CD4-positive, CD25-positive, alpha-beta regulatory T cell (primary cell): ENCODE results near the gene CTU1. TPM values are rescaled to one million over a fixed set of nuclear protein-coding genes. Genes with fewer than 3 reads are reported as not detected.
A peak's percentile ranks its signal among the peaks of the same experiment; 100 is the strongest.
"Not testable (repeated sequence)": the region's sequence is repeated elsewhere in the genome, so short reads cannot be mapped to it uniquely, and the experiment has no call there.

ENCODE experiments used
- ATAC-seq, 2 donors: fragments of 150-1000 bp; cut with Tn5 transposase; one replicate each; pipeline ENCODE4 v1.10.0; 2021; ENCODE audit warnings: low read depth in 2 of 2, moderate number of reproducible peaks in 2 of 2, moderate library complexity in 1 of 2
- DNase-seq, 3 donors: peaks; one replicate each; pipeline versions ENCODE4 v3.0.0 to v3.0.0-alpha.2; 2012 to 2022; ENCODE audit warnings: mixed read lengths in 1 of 3
- H3K27ac ChIP-seq: one replicate; pipeline ENCODE4 v1.7.0; 2013; ENCODE audit warnings: mild to moderate bottlenecking, low read length; ENCODE audit not compliant: insufficient read depth, poor library complexity, severe bottlenecking
- H3K27me3 ChIP-seq: one replicate; pipeline ENCODE4 v1.7.0; 2013; ENCODE audit warnings: low read length; ENCODE audit not compliant: control insufficient read depth, insufficient read depth
- H3K36me3 ChIP-seq: one replicate; pipeline ENCODE4 v1.7.0; 2013; ENCODE audit warnings: mild to moderate bottlenecking, low read length, moderate library complexity; ENCODE audit not compliant: control insufficient read depth, insufficient read depth
- H3K4me1 ChIP-seq: 2 replicates; pipeline ENCODE4 v1.7.0; 2013; ENCODE audit warnings: mild to moderate bottlenecking, low read length; ENCODE audit not compliant: insufficient read depth, control insufficient read depth, poor library complexity, severe bottlenecking
- H3K4me3 ChIP-seq: one replicate; pipeline ENCODE4 v1.7.0; 2013; ENCODE audit warnings: low read depth, mild to moderate bottlenecking, low read length, moderate library complexity
- H3K9me3 ChIP-seq, 2 experiments: 1 replicate in 1 of 2; 2 replicates in 1 of 2; pipeline ENCODE4 v1.7.0; 2013; ENCODE audit warnings: low read length in 2 of 2, mild to moderate bottlenecking in 1 of 2, moderate library complexity in 1 of 2; ENCODE audit not compliant: control insufficient read depth in 2 of 2
- H3K27ac Mint-ChIP-seq, 3 donors: one replicate each; pipeline ENCODE4 v1.8.0; 2020 to 2022; ENCODE audit warnings: mild to moderate bottlenecking in 3 of 3, mixed read lengths in 3 of 3, moderate library complexity in 2 of 3
- H3K27me3 Mint-ChIP-seq: one replicate; pipeline ENCODE4 v1.8.0; 2022; ENCODE audit warnings: mild to moderate bottlenecking, mixed read lengths
- H3K36me3 Mint-ChIP-seq: one replicate; pipeline ENCODE4 v1.8.0; 2020; ENCODE audit warnings: mixed read lengths
- H3K4me1 Mint-ChIP-seq, 4 donors: one replicate each; pipeline ENCODE4 v1.8.0; 2020 to 2022; ENCODE audit warnings: mixed read lengths in 4 of 4, mild to moderate bottlenecking in 1 of 4
- H3K4me3 Mint-ChIP-seq, 4 donors: one replicate each; pipeline ENCODE4 v1.8.0; 2020 to 2022; ENCODE audit warnings: mild to moderate bottlenecking in 4 of 4, mixed read lengths in 4 of 4, moderate library complexity in 3 of 4
- H3K9me3 Mint-ChIP-seq, 7 donors: one replicate each; pipeline ENCODE4 v1.8.0; 2020 to 2022; ENCODE audit warnings: mixed read lengths in 7 of 7, mild to moderate bottlenecking in 3 of 7, moderate library complexity in 2 of 7
- polyA plus RNA-seq, 4 donors: library from polyadenylated mRNA; unstranded; fragments of 300-500 nt; fragmentation: Illumina TruSeq; gene quantifications; one replicate each; pipeline ENCODE4 v1.2.3, GENCODE V29; 2021
- total RNA-seq: library from RNA; stranded (reverse); gene quantifications from one replicate; pipeline ENCODE4 v1.2.3, GENCODE V29; 2022

Gene CTU1
- total and polyA plus RNA-seq, 5 donors from 2014 or later, result 3.4 to 8.0 (median 5.1) TPM

DNA sequence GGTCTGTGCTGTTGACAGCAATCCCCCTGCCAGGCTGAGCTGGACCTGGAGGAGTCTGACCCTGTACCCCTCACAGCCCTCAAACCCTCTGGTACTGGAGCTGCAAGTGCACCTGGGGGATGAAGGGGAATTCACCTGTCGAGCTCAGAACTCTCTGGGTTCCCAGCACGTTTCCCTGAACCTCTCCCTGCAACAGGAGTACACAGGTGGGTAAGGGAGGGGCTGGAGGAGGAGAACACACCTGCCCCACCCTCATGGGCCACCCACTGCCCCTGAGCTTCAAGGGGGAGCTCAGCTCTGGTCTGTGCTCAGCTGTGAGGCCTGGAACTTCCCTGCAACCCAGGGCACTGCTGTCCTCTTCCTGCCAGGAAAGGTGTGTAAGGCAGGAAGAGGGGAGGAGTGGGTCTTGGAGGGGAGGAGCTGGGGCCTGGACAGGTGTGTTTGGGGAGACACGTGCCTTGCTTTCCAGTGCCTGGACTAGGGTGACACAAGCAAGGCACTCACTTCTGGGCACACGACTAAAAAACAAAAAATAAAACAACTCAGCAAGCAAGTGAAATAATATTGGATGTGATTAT lies 37.8 kb upstream of the CTU1 start:
- no peak for DNase-seq
- H3K4me1 ChIP-seq, result no peaks in the 10 kb centered on the region
- Mint-ChIP-seq H3K27ac (peak overlapping the region in 1 of 3 donors; percentile 15), H3K4me1 (peaks cover 0 to 11% (median 3%) of the 10 kb centered on the region in 4 donors), H3K27me3 (peaks cover 17% of the 10 kb centered on the region), H3K9me3 (no peaks in the 10 kb centered on the region), H3K4me3 (no peak overlapping the region), H3K36me3 (peaks cover 7% of the 10 kb centered on the region)
- H3K9me3 ChIP-seq, result no peaks in the 10 kb centered on the region
- H3K36me3 ChIP-seq, result no peaks in the 10 kb centered on the region
- H3K27me3 ChIP-seq, result peaks cover 2% of the 10 kb centered on the region
- H3K4me3 ChIP-seq, result no peak overlapping the region
- no peak overlapping the region for H3K27ac ChIP-seq
- ATAC-seq, result no peak

DNA sequence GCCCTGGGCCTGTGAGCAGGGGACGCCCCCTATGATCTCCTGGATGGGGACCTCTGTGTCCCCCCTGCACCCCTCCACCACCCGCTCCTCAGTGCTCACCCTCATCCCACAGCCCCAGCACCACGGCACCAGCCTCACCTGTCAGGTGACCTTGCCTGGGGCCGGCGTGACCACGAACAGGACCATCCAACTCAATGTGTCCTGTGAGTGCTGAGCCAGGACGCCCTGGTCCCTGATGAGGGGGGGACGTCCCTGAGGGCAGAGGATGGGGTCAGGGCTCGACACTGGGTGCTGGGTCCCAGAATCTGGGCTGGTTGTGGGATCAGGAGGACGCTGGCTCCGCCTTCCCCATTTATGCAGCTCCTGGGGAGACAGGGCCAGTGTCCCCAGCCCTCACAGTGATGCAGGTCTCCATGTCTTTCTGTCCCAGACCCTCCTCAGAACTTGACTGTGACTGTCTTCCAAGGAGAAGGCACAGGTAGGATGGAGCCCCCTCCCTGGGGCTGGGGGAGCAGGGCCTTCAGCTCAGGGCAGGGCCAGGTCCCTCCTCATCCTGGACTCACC lies 36.4 kb upstream of the CTU1 start:
- DNase-seq, result no peak
- peaks cover 0 to 12% (median 4%) of the 10 kb centered on the region in 4 donors for H3K4me1 Mint-ChIP-seq
- Histone ChIP-seq H3K9me3 (no peaks in the 10 kb centered on the region), H3K27me3 (peaks cover 1% of the 10 kb centered on the region), H3K4me3 (no peak overlapping the region), H3K36me3 (no peaks in the 10 kb centered on the region), H3K4me1 (no peaks in the 10 kb centered on the region), H3K27ac (no peak overlapping the region)
- no peaks in the 10 kb centered on the region for H3K36me3 Mint-ChIP-seq
- no peaks in the 10 kb centered on the region for H3K9me3 Mint-ChIP-seq
- ATAC-seq, result no peak
- peaks cover 17% of the 10 kb centered on the region for H3K27me3 Mint-ChIP-seq
- H3K27ac Mint-ChIP-seq, result peak overlapping the region in 1 of 3 donors; percentile 55
- no peak overlapping the region for H3K4me3 Mint-ChIP-seq

DNA sequence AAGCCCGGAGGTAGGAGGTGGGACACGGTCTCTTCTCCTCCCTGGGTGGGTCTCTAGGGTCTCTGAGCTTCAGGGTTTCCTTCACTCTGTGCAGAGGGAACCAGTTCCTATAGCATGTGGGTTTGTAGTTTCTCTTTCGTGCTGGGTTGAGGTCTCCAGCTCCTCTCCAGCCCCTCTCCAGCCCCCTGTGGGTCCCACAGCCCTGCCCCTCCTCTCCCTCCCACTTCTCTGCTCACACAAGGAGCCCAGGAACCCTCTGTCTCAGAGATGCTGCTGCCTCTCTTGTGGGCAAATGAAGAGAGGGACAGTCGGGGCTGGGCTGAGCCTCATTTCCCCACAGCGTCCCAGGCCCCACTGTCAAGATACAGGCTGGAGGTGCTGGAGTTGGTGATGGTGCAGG lies 35.3 kb upstream of the CTU1 start:
- Histone ChIP-seq H3K27ac (no peak overlapping the region), H3K4me1 (no peaks in the 10 kb centered on the region)

DNA sequence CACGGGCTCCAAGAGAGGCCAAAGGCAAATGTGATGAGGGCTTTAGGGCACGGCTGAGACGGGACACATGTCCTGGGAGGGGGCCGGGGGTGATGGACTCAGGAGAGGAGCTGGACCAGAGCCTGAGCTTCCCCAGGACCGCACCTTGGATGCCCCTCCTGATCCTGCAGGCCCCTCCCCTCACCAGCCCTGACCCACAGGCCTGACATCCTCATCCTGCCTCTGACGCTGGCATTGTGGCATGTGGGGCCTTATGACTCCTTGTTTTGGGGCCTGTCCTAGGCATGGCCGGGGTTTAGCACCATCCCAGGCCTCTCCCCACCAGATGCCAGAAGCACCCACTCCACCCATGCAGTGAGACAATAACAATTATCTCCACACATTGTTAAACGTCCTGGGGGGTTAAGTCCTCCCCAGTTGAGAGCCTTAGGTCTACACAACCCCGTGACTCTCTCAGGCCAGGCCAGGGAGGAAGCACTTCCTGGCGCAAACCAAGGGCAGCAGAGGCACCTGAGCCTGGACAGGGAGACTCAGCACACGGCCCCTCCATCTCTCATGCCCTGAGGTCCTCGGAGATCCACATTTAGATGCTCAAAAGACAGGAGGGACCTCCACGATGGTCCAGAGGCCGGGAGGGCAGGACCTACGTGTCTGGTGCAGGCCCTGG lies 34.7 kb upstream of the CTU1 start:
- H3K27ac Mint-ChIP-seq, result peak overlapping the region in 2 of 3 donors; percentile 44 to 56
- ATAC-seq, H3K27ac ChIP-seq: not testable (repeated sequence)

More for the DNA sequence above, 35.3 kb upstream of the CTU1 start:
- no peak overlapping the region for H3K4me3 Mint-ChIP-seq
- no peaks in the 10 kb centered on the region for H3K9me3 Mint-ChIP-seq
- Histone ChIP-seq H3K4me3 (no peak overlapping the region), H3K36me3 (no peaks in the 10 kb centered on the region), H3K9me3 (no peaks in the 10 kb centered on the region), H3K27me3 (peaks cover 2% of the 10 kb centered on the region)
- DNase-seq (no peak), ATAC-seq (no peak)
- H3K27me3 Mint-ChIP-seq, result peaks cover 24% of the 10 kb centered on the region
- H3K4me1 Mint-ChIP-seq, result peaks cover 5 to 16% (median 7%) of the 10 kb centered on the region in 4 donors
- no peak overlapping the region for H3K27ac Mint-ChIP-seq
- peaks cover 4% of the 10 kb centered on the region for H3K36me3 Mint-ChIP-seq

DNA sequence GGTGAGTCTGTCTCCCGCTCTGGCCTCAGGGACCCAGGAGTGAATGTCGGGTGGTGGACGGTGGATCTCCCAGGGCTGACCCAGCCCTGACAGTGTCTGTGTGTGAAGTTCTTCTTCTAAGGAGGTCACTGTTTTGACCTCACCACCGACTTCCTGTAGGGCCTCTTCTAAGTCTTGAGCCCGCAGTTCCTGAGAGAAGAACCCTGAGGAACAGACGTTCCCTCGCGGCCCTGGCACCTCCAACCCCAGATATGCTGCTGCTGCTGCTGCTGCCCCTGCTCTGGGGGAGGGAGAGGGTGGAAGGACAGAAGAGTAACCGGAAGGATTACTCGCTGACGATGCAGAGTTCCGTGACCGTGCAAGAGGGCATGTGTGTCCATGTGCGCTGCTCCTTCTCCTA lies 33.9 kb upstream of the CTU1 start, which contains the start of gene SIGLEC7:
Gene SIGLEC7 (plus strand): TSS at position 183 of the 400 bp plus-strand sequence. CDS start 69 bp downstream, at position 252.
- Histone ChIP-seq H3K4me1 (peaks cover under 1% of the 10 kb centered on the region), H3K9me3 (no peaks in the 10 kb centered on the region), H3K27ac (no peak within 1 kb of the TSS), H3K36me3 (no peaks in the 10 kb centered on the region), H3K4me3 (no peak within 1 kb of the TSS), H3K27me3 (peaks cover 2% of the 10 kb centered on the region)
- Mint-ChIP-seq H3K27me3 (peaks cover 27% of the 10 kb centered on the region), H3K9me3 (no peaks in the 10 kb centered on the region), H3K27ac (peak within 1 kb of the TSS in 2 of 3 donors; percentile 44 to 56), H3K4me1 (peaks cover 9 to 18% (median 9%) of the 10 kb centered on the region in 4 donors), H3K4me3 (no peak within 1 kb of the TSS), H3K36me3 (peaks cover 4% of the 10 kb centered on the region)
- no peak for DNase-seq
- ATAC-seq, result no peak

More for the DNA sequence above, 34.7 kb upstream of the CTU1 start:
- H3K36me3 Mint-ChIP-seq, H3K4me1 ChIP-seq, DNase-seq, H3K9me3 Mint-ChIP-seq, H3K9me3 ChIP-seq, H3K4me3 Mint-ChIP-seq, H3K36me3 ChIP-seq, H3K27me3 ChIP-seq, H3K4me3 ChIP-seq: not testable (repeated sequence)
- H3K27me3 Mint-ChIP-seq, result peaks cover 21% of the 10 kb centered on the region
- peaks cover 3 to 14% (median 7%) of the 10 kb centered on the region in 4 donors for H3K4me1 Mint-ChIP-seq

DNA sequence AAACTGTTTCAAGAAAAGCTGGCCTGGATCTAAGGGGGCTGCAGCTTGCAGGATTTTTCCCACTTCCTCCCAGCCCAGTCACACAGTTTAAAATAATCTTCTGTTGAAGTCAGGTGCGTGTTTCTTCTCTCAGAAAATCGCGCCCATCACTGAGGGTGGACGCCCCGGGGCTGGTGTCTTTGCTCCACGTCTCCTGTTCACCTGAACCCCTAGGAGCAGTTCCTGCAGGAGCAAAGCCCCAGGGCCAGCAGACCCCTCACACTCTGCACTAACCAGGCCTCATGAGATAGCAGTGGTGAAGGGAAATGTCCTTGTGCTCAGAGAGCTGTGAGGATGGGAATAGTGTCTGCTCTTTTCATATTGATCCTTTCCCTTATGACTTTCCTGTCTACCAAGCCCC lies 33.0 kb upstream of the CTU1 start:
- no peak overlapping the region for H3K4me3 ChIP-seq
- peaks cover 2% of the 10 kb centered on the region for H3K27me3 ChIP-seq
- H3K36me3 ChIP-seq, result no peaks in the 10 kb centered on the region
- H3K9me3 ChIP-seq, result no peaks in the 10 kb centered on the region
- peaks cover 9 to 27% (median 16%) of the 10 kb centered on the region in 4 donors for H3K4me1 Mint-ChIP-seq
- no peaks in the 10 kb centered on the region for H3K9me3 Mint-ChIP-seq
- peaks cover 6% of the 10 kb centered on the region for H3K36me3 Mint-ChIP-seq
- no peak overlapping the region for H3K4me3 Mint-ChIP-seq
- peaks cover 30% of the 10 kb centered on the region for H3K27me3 Mint-ChIP-seq
- peak overlapping the region in 1 of 3 donors; percentile 55 for H3K27ac Mint-ChIP-seq
- H3K4me1 ChIP-seq, result peaks cover 7% of the 10 kb centered on the region
- no peak overlapping the region for H3K27ac ChIP-seq
- DNase-seq (no peak), ATAC-seq (no peak)

DNA sequence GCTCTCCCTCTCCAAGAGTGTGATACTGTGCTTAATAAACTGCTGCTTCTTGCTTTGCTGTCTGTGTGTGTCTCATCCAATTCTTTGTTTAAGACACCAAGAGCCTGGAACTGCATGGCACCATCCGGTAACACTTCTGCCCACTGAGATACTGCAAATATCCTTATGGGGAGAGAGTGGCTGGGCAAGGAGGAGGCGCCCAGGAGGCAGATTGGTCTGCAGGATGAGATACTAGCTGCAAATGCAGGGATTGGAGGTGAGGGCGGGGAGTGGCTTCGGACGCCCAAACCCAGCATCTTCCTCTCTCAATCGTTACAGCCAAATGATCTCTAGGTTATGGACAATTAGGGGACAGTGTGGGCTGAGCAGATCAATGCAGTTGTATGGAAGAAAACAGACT lies 32.2 kb upstream of the CTU1 start:
- no peak for ATAC-seq
- H3K9me3 Mint-ChIP-seq, result no peaks in the 10 kb centered on the region

More for the DNA sequence above, 32.2 kb upstream of the CTU1 start:
- no peaks in the 10 kb centered on the region for H3K9me3 ChIP-seq
- DNase-seq, result no peak
- no peak overlapping the region for H3K27ac ChIP-seq
- Mint-ChIP-seq H3K27me3 (peaks cover 34% of the 10 kb centered on the region), H3K4me3 (no peak overlapping the region), H3K36me3 (peaks cover 6% of the 10 kb centered on the region), H3K27ac (no peak overlapping the region), H3K4me1 (peaks cover 9 to 27% (median 16%) of the 10 kb centered on the region in 4 donors)
- H3K36me3 ChIP-seq, result no peaks in the 10 kb centered on the region
- H3K4me3 ChIP-seq, result no peak overlapping the region
- H3K27me3 ChIP-seq, result peaks cover 2% of the 10 kb centered on the region
- H3K4me1 ChIP-seq, result peaks cover 7% of the 10 kb centered on the region
